H9 (cell line): Measurements from ENCODE around the gene BTNL8. TPM values are rescaled to one million over a fixed set of nuclear protein-coding genes. Genes with fewer than 3 reads are reported as not detected.

Source experiments
- DNase-seq: peaks from one replicate; pipeline ENCODE4 v3.0.0-alpha.2; 2017
- H2AFZ ChIP-seq: one replicate; pipeline ENCODE4 v1.6.1; 2013; ENCODE audit warnings: mild to moderate bottlenecking, low read length, control low read depth, moderate library complexity
- H2AK5ac ChIP-seq: 2 replicates; pipeline ENCODE4 v1.6.1; 2013; ENCODE audit warnings: low read length, control low read depth, mixed read lengths; ENCODE audit not compliant: insufficient read length
- H2BK120ac ChIP-seq: one replicate; pipeline ENCODE4 v1.6.1; 2013; ENCODE audit warnings: low read depth, mild to moderate bottlenecking, low read length, control low read depth, inconsistent platforms; ENCODE audit not compliant: poor library complexity, severe bottlenecking
- H2BK12ac ChIP-seq: 2 replicates; pipeline ENCODE4 v1.6.1; 2013; ENCODE audit warnings: low read length, control low read depth, mixed read lengths, low read depth; ENCODE audit not compliant: insufficient read length
- H2BK15ac ChIP-seq: 2 replicates; pipeline ENCODE4 v1.6.1; 2013; ENCODE audit warnings: low read depth, low read length, control low read depth
- H2BK20ac ChIP-seq: one replicate; pipeline ENCODE4 v1.6.1; 2013; ENCODE audit warnings: low read depth, mild to moderate bottlenecking, low read length, control low read depth, inconsistent platforms; ENCODE audit not compliant: poor library complexity, severe bottlenecking
- H2BK5ac ChIP-seq: 2 replicates; pipeline ENCODE4 v1.6.1; 2013; ENCODE audit warnings: low read length, control low read depth, mixed read lengths; ENCODE audit not compliant: insufficient read length
- H3K14ac ChIP-seq: 2 replicates; pipeline ENCODE4 v1.6.1; 2013; ENCODE audit warnings: low read length, control low read depth; ENCODE audit not compliant: insufficient read depth
- H3K18ac ChIP-seq: 2 replicates; pipeline ENCODE4 v1.6.1; 2013; ENCODE audit warnings: low read depth, mild to moderate bottlenecking, mixed read lengths, low read length, control low read depth; ENCODE audit not compliant: insufficient read length
- H3K23ac ChIP-seq: 2 replicates; pipeline ENCODE4 v1.6.1; 2013; ENCODE audit warnings: low read length, control low read depth, mixed read lengths, low read depth; ENCODE audit not compliant: insufficient read length
- H3K23me2 ChIP-seq: 2 replicates; pipeline ENCODE4 v1.6.1; 2013; ENCODE audit warnings: low read depth, mild to moderate bottlenecking, mixed read lengths, low read length, control low read depth; ENCODE audit not compliant: insufficient read length, poor library complexity, severe bottlenecking
- H3K27ac ChIP-seq: 2 replicates; pipeline ENCODE4 v1.5.1; 2013; ENCODE audit warnings: low read length, control low read depth, mixed read lengths, low read depth; ENCODE audit not compliant: insufficient read length
- H3K27me3 ChIP-seq: 2 replicates; pipeline ENCODE4 v1.6.1; 2013; ENCODE audit warnings: low read length, control low read depth, inconsistent platforms; ENCODE audit not compliant: insufficient read depth
- H3K4ac ChIP-seq: 2 replicates; pipeline ENCODE4 v1.6.1; 2013; ENCODE audit warnings: low read depth, mild to moderate bottlenecking, control low read depth, inconsistent platforms, low read length, moderate library complexity
- H3K4me1 ChIP-seq: 2 replicates; pipeline ENCODE4 v1.6.1; 2013; ENCODE audit warnings: low read length, control low read depth, inconsistent platforms; ENCODE audit not compliant: insufficient read depth
- H3K4me2 ChIP-seq: 2 replicates; pipeline ENCODE4 v1.6.1; 2013; ENCODE audit warnings: low read length, control low read depth, mixed read lengths; ENCODE audit not compliant: insufficient read length, insufficient read depth
- H3K56ac ChIP-seq: 2 replicates; pipeline ENCODE4 v1.6.1; 2013; ENCODE audit warnings: low read depth, mild to moderate bottlenecking, mixed read lengths, low read length, control low read depth; ENCODE audit not compliant: insufficient read length
- H3K79me1 ChIP-seq: 2 replicates; pipeline ENCODE4 v1.6.1; 2013; ENCODE audit warnings: low read depth, mild to moderate bottlenecking, moderate library complexity, low read length, control low read depth, inconsistent platforms; ENCODE audit not compliant: insufficient read depth, poor library complexity, severe bottlenecking
- H3K79me2 ChIP-seq: 2 replicates; pipeline ENCODE4 v1.6.1; 2013; ENCODE audit warnings: low read length, control low read depth, inconsistent platforms; ENCODE audit not compliant: insufficient read depth
- H3K9ac ChIP-seq: 2 replicates; pipeline ENCODE4 v1.6.1; 2013; ENCODE audit warnings: low read length, control low read depth, mixed read lengths; ENCODE audit not compliant: insufficient read length; ENCODE audit errors: extremely low read depth
- H3K9me3 ChIP-seq: one replicate; pipeline ENCODE4 v1.6.1; 2013; ENCODE audit warnings: low read depth, low read length, inconsistent platforms; ENCODE audit not compliant: control insufficient read depth
- H3T11ph ChIP-seq: one replicate; pipeline ENCODE4 v1.6.1; 2013; ENCODE audit warnings: mild to moderate bottlenecking, low read length, control low read depth, inconsistent platforms
- H4K20me1 ChIP-seq: one replicate; pipeline ENCODE4 v1.6.1; 2013; ENCODE audit not compliant: control insufficient read depth, insufficient read length, insufficient read depth
- H4K5ac ChIP-seq: 2 replicates; pipeline ENCODE4 v1.6.1; 2013; ENCODE audit warnings: low read depth, mild to moderate bottlenecking, mixed read lengths, low read length, control low read depth; ENCODE audit not compliant: insufficient read length
- H4K8ac ChIP-seq: replicated peaks from 2 replicates; pipeline ENCODE4 v1.6.1; 2013; ENCODE audit warnings: low read length, control low read depth, mixed read lengths, low read depth; ENCODE audit not compliant: insufficient read length
- H4K91ac ChIP-seq: 2 replicates; pipeline ENCODE4 v1.6.1; 2013; ENCODE audit warnings: low read depth, mild to moderate bottlenecking, moderate library complexity, mixed read lengths, low read length, control low read depth; ENCODE audit not compliant: insufficient read length
- H3K27ac Mint-ChIP-seq, 3 experiments: 2 replicates in 2 of 3; 3 replicates in 1 of 3; pipeline ENCODE4 v1.8.0; 2020 to 2021; ENCODE audit warnings: mixed read lengths in 3 of 3, mild to moderate bottlenecking in 1 of 3, moderate library complexity in 1 of 3
- H3K27me3 Mint-ChIP-seq: 2 replicates; pipeline ENCODE4 v1.8.0; 2021; ENCODE audit warnings: low read depth, mild to moderate bottlenecking, moderate library complexity, mixed read lengths
- H3K36me3 Mint-ChIP-seq, 3 experiments: 2 replicates in 2 of 3; 3 replicates in 1 of 3; pipeline ENCODE4 v1.8.0; 2020 to 2021; ENCODE audit warnings: low read depth in 3 of 3, mixed read lengths in 3 of 3; ENCODE audit not compliant: insufficient read depth in 1 of 3
- H3K4me1 Mint-ChIP-seq, 2 experiments: 2 replicates each; pipeline ENCODE4 v1.8.0; 2020; ENCODE audit warnings: mixed read lengths in 2 of 2
- H3K4me3 Mint-ChIP-seq, 2 experiments: 2 replicates in 1 of 2; 3 replicates in 1 of 2; pipeline ENCODE4 v1.8.0; 2020 to 2021; ENCODE audit warnings: mild to moderate bottlenecking in 2 of 2, mixed read lengths in 2 of 2, moderate library complexity in 1 of 2
- H3K9me3 Mint-ChIP-seq, 2 experiments: 2 replicates in 1 of 2; 3 replicates in 1 of 2; pipeline ENCODE4 v1.8.0; 2020; ENCODE audit warnings: mild to moderate bottlenecking in 2 of 2, mixed read lengths in 2 of 2, moderate library complexity in 1 of 2
- CTCF ChIP-seq: fragments of 200-600 bp; sonication (generic); conservative IDR thresholded peaks from 3 replicates; pipeline ENCODE4 v1.8.0; 2021; ENCODE audit warnings: antibody characterized with exemption, mild to moderate bottlenecking
- WGBS: extraction: QIAGEN DNeasy Blood & Tissue Kit; methylation state at CpG from one replicate; pipeline ENCODE4 v1.1.7; 2013; ENCODE audit warnings: missing lambda C conversion rate, low lambda C conversion rate, mixed read lengths; ENCODE audit not compliant: insufficient read length; ENCODE audit errors: extremely low coverage; 5-methylcytosine and 5-hydroxymethylcytosine counted together
- total RNA-seq: library from RNA; stranded (reverse); gene quantifications from 2 replicates; pipeline ENCODE4 v1.2.1, GENCODE V29; 2021

The BTNL8 gene
- total RNA-seq, 1 experiment from 2014 or later = 0.13 TPM

- no peak overlapping the region for H3K23ac ChIP-seq
- H3K4me2 ChIP-seq = no peak overlapping the region
- H3K4ac ChIP-seq = no peak overlapping the region
- no peak overlapping the region for H3K56ac ChIP-seq
- no peak overlapping the region for H4K91ac ChIP-seq
- H2BK120ac ChIP-seq = no peak overlapping the region
- Mint-ChIP-seq H3K9me3 (peaks cover 0 to 2% of the 10 kb centered on the region in 2 experiments; a peak in 1 of 5 replicates), H3K4me3 (no peak overlapping the region), H3K27ac (no peak overlapping the region), H3K4me1 (peaks cover 0 to 2% of the 10 kb centered on the region in 2 experiments; a peak in 2 of 4 replicates), H3K36me3 (no peaks in the 10 kb centered on the region), H3K27me3 (no peaks in the 10 kb centered on the region; the same call in 1 of the 2 replicates)
- no peak for DNase-seq
- H3T11ph ChIP-seq = no peak overlapping the region
- H3K23me2 ChIP-seq = no peaks in the 10 kb centered on the region
- no peak overlapping the region for H2BK20ac ChIP-seq
- WGBS = no CpG with 5 or more reads among the region's 2 CpGs
- H3K14ac ChIP-seq = no peak overlapping the region
- H3K9ac ChIP-seq = no peak overlapping the region
- no peak overlapping the region for H2AFZ ChIP-seq
- no peaks in the 10 kb centered on the region for H3K79me2 ChIP-seq
- no peak overlapping the region for H4K5ac ChIP-seq
- H2BK15ac ChIP-seq = no peak overlapping the region
- H4K8ac ChIP-seq = no peak overlapping the region
- H3K4me1 ChIP-seq = no peaks in the 10 kb centered on the region
- H2BK12ac ChIP-seq = no peak overlapping the region
- TF ChIP-seq CTCF = no peak
- H3K27ac ChIP-seq = no peak overlapping the region
- no peaks in the 10 kb centered on the region for H4K20me1 ChIP-seq
- no peak overlapping the region for H2BK5ac ChIP-seq
- H2AK5ac ChIP-seq = no peak overlapping the region
- no peaks in the 10 kb centered on the region for H3K79me1 ChIP-seq
- no peak overlapping the region for H3K18ac ChIP-seq
- H3K9me3 ChIP-seq = no peaks in the 10 kb centered on the region
- no peaks in the 10 kb centered on the region for H3K27me3 ChIP-seq
Measured at GRCh38 chr5:180988016-180988415, 89.1 kb downstream of the BTNL8 start.
